Left lung (tissue), 8 donors: ENCODE data around the gene B3GNT5. TPM values are rescaled to one million over a fixed set of nuclear protein-coding genes. Genes with fewer than 3 reads are reported as not detected.

Source experiments
- polyA plus RNA-seq, 6 donors: library from polyadenylated mRNA; unstranded; fragments of 120-200 nt; gene quantifications; one replicate each; pipeline ENCODE4 v1.2.1, GENCODE V29; 2013; ENCODE audit not compliant: insufficient read length in 6 of 6
- total RNA-seq, 2 donors: library from RNA; stranded (reverse); fragmentation: NEBNext Ultra II Directional; extraction: Animal tissue kit (Norgen Biotek cat#: 25700); gene quantifications; one replicate each; pipeline ENCODE4 v1.2.1, GENCODE V29; 2021
- donor health status: DM: no; HTN: yes; CAD: no.
- donor health status: DM: no; HTN: no; CAD: no.

Gene B3GNT5
- total and polyA plus RNA-seq, 8 donors = 21.7 to 45.2 (median 26.9) TPM

Other genes with a start within 250 kb of the B3GNT5 start
- 10 to 100 TPM; 45.4 to 61.8 TPM for gene MCCC1, start 153.8 kb upstream of the B3GNT5 start, total RNA-seq
- 10 to 100 TPM; 47.0 to 54.7 (median 51.1) TPM for gene MCCC1, start 153.8 kb upstream of the B3GNT5 start, polyA plus RNA-seq
- gene LAMP3, start 90.5 kb upstream of the B3GNT5 start, total RNA-seq = 100 to 1,000 TPM; 201 to 243 TPM
- gene LAMP3, start 90.5 kb upstream of the B3GNT5 start, polyA plus RNA-seq = 10 to 100 TPM; 61.2 to 99.1 (median 90.0) TPM
- gene MCF2L2, start 175.4 kb downstream of the B3GNT5 start, total RNA-seq = under 1 TPM; 0.41 to 0.52 TPM
- 1 to 10 TPM; 1.3 to 3.5 (median 2.6) TPM for gene MCF2L2, start 175.4 kb downstream of the B3GNT5 start, polyA plus RNA-seq